H9 (cell line): Measurements from ENCODE around the gene SMURF1. TPM values are rescaled to one million over a fixed set of nuclear protein-coding genes. Genes with fewer than 3 reads are reported as not detected.

Experiments
- DNase-seq: peaks from one replicate; pipeline ENCODE4 v3.0.0-alpha.2; 2017
- H2AFZ ChIP-seq: one replicate; pipeline ENCODE4 v1.6.1; 2013; ENCODE audit warnings: mild to moderate bottlenecking, low read length, control low read depth, moderate library complexity
- H2AK5ac ChIP-seq: 2 replicates; pipeline ENCODE4 v1.6.1; 2013; ENCODE audit warnings: low read length, control low read depth, mixed read lengths; ENCODE audit not compliant: insufficient read length
- H2BK120ac ChIP-seq: one replicate; pipeline ENCODE4 v1.6.1; 2013; ENCODE audit warnings: low read depth, mild to moderate bottlenecking, low read length, control low read depth, inconsistent platforms; ENCODE audit not compliant: poor library complexity, severe bottlenecking
- H2BK12ac ChIP-seq: 2 replicates; pipeline ENCODE4 v1.6.1; 2013; ENCODE audit warnings: low read length, control low read depth, mixed read lengths, low read depth; ENCODE audit not compliant: insufficient read length
- H2BK15ac ChIP-seq: 2 replicates; pipeline ENCODE4 v1.6.1; 2013; ENCODE audit warnings: low read depth, low read length, control low read depth
- H2BK20ac ChIP-seq: one replicate; pipeline ENCODE4 v1.6.1; 2013; ENCODE audit warnings: low read depth, mild to moderate bottlenecking, low read length, control low read depth, inconsistent platforms; ENCODE audit not compliant: poor library complexity, severe bottlenecking
- H2BK5ac ChIP-seq: 2 replicates; pipeline ENCODE4 v1.6.1; 2013; ENCODE audit warnings: low read length, control low read depth, mixed read lengths; ENCODE audit not compliant: insufficient read length
- H3K14ac ChIP-seq: 2 replicates; pipeline ENCODE4 v1.6.1; 2013; ENCODE audit warnings: low read length, control low read depth; ENCODE audit not compliant: insufficient read depth
- H3K18ac ChIP-seq: 2 replicates; pipeline ENCODE4 v1.6.1; 2013; ENCODE audit warnings: low read depth, mild to moderate bottlenecking, mixed read lengths, low read length, control low read depth; ENCODE audit not compliant: insufficient read length
- H3K23ac ChIP-seq: 2 replicates; pipeline ENCODE4 v1.6.1; 2013; ENCODE audit warnings: low read length, control low read depth, mixed read lengths, low read depth; ENCODE audit not compliant: insufficient read length
- H3K23me2 ChIP-seq: 2 replicates; pipeline ENCODE4 v1.6.1; 2013; ENCODE audit warnings: low read depth, mild to moderate bottlenecking, mixed read lengths, low read length, control low read depth; ENCODE audit not compliant: insufficient read length, poor library complexity, severe bottlenecking
- H3K27ac ChIP-seq: 2 replicates; pipeline ENCODE4 v1.5.1; 2013; ENCODE audit warnings: low read length, control low read depth, mixed read lengths, low read depth; ENCODE audit not compliant: insufficient read length
- H3K27me3 ChIP-seq: 2 replicates; pipeline ENCODE4 v1.6.1; 2013; ENCODE audit warnings: low read length, control low read depth, inconsistent platforms; ENCODE audit not compliant: insufficient read depth
- H3K4ac ChIP-seq: 2 replicates; pipeline ENCODE4 v1.6.1; 2013; ENCODE audit warnings: low read depth, mild to moderate bottlenecking, control low read depth, inconsistent platforms, low read length, moderate library complexity
- H3K4me1 ChIP-seq: 2 replicates; pipeline ENCODE4 v1.6.1; 2013; ENCODE audit warnings: low read length, control low read depth, inconsistent platforms; ENCODE audit not compliant: insufficient read depth
- H3K4me2 ChIP-seq: 2 replicates; pipeline ENCODE4 v1.6.1; 2013; ENCODE audit warnings: low read length, control low read depth, mixed read lengths; ENCODE audit not compliant: insufficient read length, insufficient read depth
- H3K56ac ChIP-seq: 2 replicates; pipeline ENCODE4 v1.6.1; 2013; ENCODE audit warnings: low read depth, mild to moderate bottlenecking, mixed read lengths, low read length, control low read depth; ENCODE audit not compliant: insufficient read length
- H3K79me1 ChIP-seq: 2 replicates; pipeline ENCODE4 v1.6.1; 2013; ENCODE audit warnings: low read depth, mild to moderate bottlenecking, moderate library complexity, low read length, control low read depth, inconsistent platforms; ENCODE audit not compliant: insufficient read depth, poor library complexity, severe bottlenecking
- H3K79me2 ChIP-seq: 2 replicates; pipeline ENCODE4 v1.6.1; 2013; ENCODE audit warnings: low read length, control low read depth, inconsistent platforms; ENCODE audit not compliant: insufficient read depth
- H3K9ac ChIP-seq: 2 replicates; pipeline ENCODE4 v1.6.1; 2013; ENCODE audit warnings: low read length, control low read depth, mixed read lengths; ENCODE audit not compliant: insufficient read length; ENCODE audit errors: extremely low read depth
- H3K9me3 ChIP-seq: one replicate; pipeline ENCODE4 v1.6.1; 2013; ENCODE audit warnings: low read depth, low read length, inconsistent platforms; ENCODE audit not compliant: control insufficient read depth
- H3T11ph ChIP-seq: one replicate; pipeline ENCODE4 v1.6.1; 2013; ENCODE audit warnings: mild to moderate bottlenecking, low read length, control low read depth, inconsistent platforms
- H4K20me1 ChIP-seq: one replicate; pipeline ENCODE4 v1.6.1; 2013; ENCODE audit not compliant: control insufficient read depth, insufficient read length, insufficient read depth
- H4K5ac ChIP-seq: 2 replicates; pipeline ENCODE4 v1.6.1; 2013; ENCODE audit warnings: low read depth, mild to moderate bottlenecking, mixed read lengths, low read length, control low read depth; ENCODE audit not compliant: insufficient read length
- H4K8ac ChIP-seq: replicated peaks from 2 replicates; pipeline ENCODE4 v1.6.1; 2013; ENCODE audit warnings: low read length, control low read depth, mixed read lengths, low read depth; ENCODE audit not compliant: insufficient read length
- H4K91ac ChIP-seq: 2 replicates; pipeline ENCODE4 v1.6.1; 2013; ENCODE audit warnings: low read depth, mild to moderate bottlenecking, moderate library complexity, mixed read lengths, low read length, control low read depth; ENCODE audit not compliant: insufficient read length
- H3K27ac Mint-ChIP-seq, 3 experiments: 2 replicates in 2 of 3; 3 replicates in 1 of 3; pipeline ENCODE4 v1.8.0; 2020 to 2021; ENCODE audit warnings: mixed read lengths in 3 of 3, mild to moderate bottlenecking in 1 of 3, moderate library complexity in 1 of 3
- H3K27me3 Mint-ChIP-seq: 2 replicates; pipeline ENCODE4 v1.8.0; 2021; ENCODE audit warnings: low read depth, mild to moderate bottlenecking, moderate library complexity, mixed read lengths
- H3K36me3 Mint-ChIP-seq, 3 experiments: 2 replicates in 2 of 3; 3 replicates in 1 of 3; pipeline ENCODE4 v1.8.0; 2020 to 2021; ENCODE audit warnings: low read depth in 3 of 3, mixed read lengths in 3 of 3; ENCODE audit not compliant: insufficient read depth in 1 of 3
- H3K4me1 Mint-ChIP-seq, 2 experiments: 2 replicates each; pipeline ENCODE4 v1.8.0; 2020; ENCODE audit warnings: mixed read lengths in 2 of 2
- H3K4me3 Mint-ChIP-seq, 2 experiments: 2 replicates in 1 of 2; 3 replicates in 1 of 2; pipeline ENCODE4 v1.8.0; 2020 to 2021; ENCODE audit warnings: mild to moderate bottlenecking in 2 of 2, mixed read lengths in 2 of 2, moderate library complexity in 1 of 2
- H3K9me3 Mint-ChIP-seq, 2 experiments: 2 replicates in 1 of 2; 3 replicates in 1 of 2; pipeline ENCODE4 v1.8.0; 2020; ENCODE audit warnings: mild to moderate bottlenecking in 2 of 2, mixed read lengths in 2 of 2, moderate library complexity in 1 of 2
- CTCF ChIP-seq: fragments of 200-600 bp; sonication (generic); conservative IDR thresholded peaks from 3 replicates; pipeline ENCODE4 v1.8.0; 2021; ENCODE audit warnings: antibody characterized with exemption, mild to moderate bottlenecking
- WGBS: extraction: QIAGEN DNeasy Blood & Tissue Kit; methylation state at CpG from one replicate; pipeline ENCODE4 v1.1.7; 2013; ENCODE audit warnings: missing lambda C conversion rate, low lambda C conversion rate, mixed read lengths; ENCODE audit not compliant: insufficient read length; ENCODE audit errors: extremely low coverage; 5-methylcytosine and 5-hydroxymethylcytosine counted together
- total RNA-seq: library from RNA; stranded (reverse); gene quantifications from 2 replicates; pipeline ENCODE4 v1.2.1, GENCODE V29; 2021

SMURF1 gene
- total RNA-seq, 1 experiment from 2014 or later, result 29.4 TPM

DNA sequence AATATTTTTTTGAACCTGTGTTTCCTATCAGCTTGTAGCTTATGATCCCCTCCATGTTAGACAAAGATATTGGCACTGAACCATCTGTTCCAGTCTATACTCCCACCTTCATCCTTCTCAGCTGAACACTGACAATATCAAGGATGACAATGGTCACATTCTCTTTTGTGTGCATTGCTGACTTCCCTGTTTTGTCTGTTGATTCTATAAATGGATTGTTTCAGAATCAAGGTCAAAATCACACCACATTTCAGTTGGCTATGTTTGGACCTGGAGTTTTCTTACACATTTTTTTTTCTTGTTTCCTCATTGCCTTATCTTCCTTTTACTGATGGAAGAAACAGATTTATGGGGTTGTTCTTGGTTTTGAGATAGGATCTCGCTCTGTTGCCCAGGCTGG is 11.3 kb upstream of the SMURF1 start:
- Mint-ChIP-seq H3K27ac (no peak overlapping the region), H3K9me3 (no peaks in the 10 kb centered on the region; a peak in 1 of 5 replicates), H3K36me3 (no peaks in the 10 kb centered on the region), H3K4me1 (no peaks in the 10 kb centered on the region; a peak in 1 of 4 replicates), H3K4me3 (no peak overlapping the region), H3K27me3 (peaks cover 8% of the 10 kb centered on the region)
- Histone ChIP-seq H3K4me2 (no peak overlapping the region), H4K91ac (no peak overlapping the region), H2BK15ac (no peak overlapping the region), H3T11ph (no peak overlapping the region), H2AFZ (no peak overlapping the region), H4K8ac (no peak overlapping the region), H2AK5ac (no peak overlapping the region), H3K27me3 (no peaks in the 10 kb centered on the region), H2BK5ac (no peak overlapping the region), H3K4me1 (no peaks in the 10 kb centered on the region), H3K79me2 (no peaks in the 10 kb centered on the region), H3K9ac (no peak overlapping the region), H3K23ac (no peak overlapping the region), H3K14ac (no peak overlapping the region), H4K20me1 (no peaks in the 10 kb centered on the region), H2BK12ac (no peak overlapping the region), H4K5ac (no peak overlapping the region), H3K18ac (no peak overlapping the region), H3K27ac (no peak overlapping the region), H3K9me3 (no peaks in the 10 kb centered on the region), H2BK120ac (no peak overlapping the region), H3K56ac (no peak overlapping the region), H3K79me1 (no peaks in the 10 kb centered on the region), H2BK20ac (no peak overlapping the region), H3K4ac (no peak overlapping the region), H3K23me2 (no peaks in the 10 kb centered on the region)
- no peak for TF ChIP-seq CTCF
- WGBS, result no CpG with 5 or more reads among the region's 1 CpG
- DNase-seq, result no peak
